Left forelimb (tissue), 1 donor: ENCODE measurements around the gene ACTL8.

Experiments used
- DNase-seq: peaks from one replicate; pipeline ENCODE4 v3.0.0-alpha.2; 2018; ENCODE audit warnings: low spot score

Gene ACTL8

GRCh38 chr1:17875882-17876280 lies 120.7 kb downstream of the ACTL8 start:
- DNase-seq, result peak; percentile 17
